ENCODE data around the gene TVP23C.
"Not testable (repeated sequence)": the region's sequence is repeated elsewhere in the genome, so short reads cannot be mapped to it uniquely, and the experiment has no call there.

- not testable (repeated sequence) for TF ChIP-seq CTCF (conservative IDR thresholded peaks at IDR 0.05); EZH2 (IDR thresholded peaks at IDR 0.05; ENCODE audit: low read depth)
Observed at GRCh38 chr17:15562613-15563374, 489 bp downstream of the TVP23C start.

Data from PC-9 (cell line).